ENCODE data around the gene ASPG. TPM values are rescaled to one million over a fixed set of nuclear protein-coding genes. Genes with fewer than 3 reads are reported as not detected.

The ASPG gene
- total RNA-seq, 1 donor from 2014 or later: not detected

GRCh38 chr14:104066279-104066678 lies 19.2 kb upstream of the ASPG start:
- Histone ChIP-seq H3K36me3 (ENCODE audit: control insufficient read depth, insufficient read depth, low read length) (no peaks in the 10 kb centered on the region), H3K4me3 (ENCODE audit: low read depth, low read length) (no peak overlapping the region), H3K27me3 (ENCODE audit: control insufficient read depth, insufficient read depth, low read length) (no peaks in the 10 kb centered on the region)
- no peak for DNase-seq (ENCODE audit: low read depth)
- TF ChIP-seq CTCF (IDR thresholded peaks at IDR 0.05; ENCODE audit: insufficient read depth, low read length, poor library complexity, severe bottlenecking): no peak

GRCh38 chr14:104066719-104067295 lies 18.7 kb upstream of the ASPG start:
- Histone ChIP-seq H3K27me3 (ENCODE audit: control insufficient read depth, insufficient read depth, low read length) (no peaks in the 10 kb centered on the region), H3K36me3 (ENCODE audit: control insufficient read depth, insufficient read depth, low read length) (no peaks in the 10 kb centered on the region), H3K4me3 (ENCODE audit: low read depth, low read length) (no peak overlapping the region)
- no peak for TF ChIP-seq CTCF (IDR thresholded peaks at IDR 0.05; ENCODE audit: insufficient read depth, low read length, poor library complexity, severe bottlenecking)
- no peak for DNase-seq (ENCODE audit: low read depth)

GRCh38 chr14:104069541-104069940 lies 16.0 kb upstream of the ASPG start:
- no peak for DNase-seq (ENCODE audit: low read depth)
- Histone ChIP-seq H3K4me3 (ENCODE audit: low read depth, low read length) (no peak overlapping the region), H3K27me3 (ENCODE audit: control insufficient read depth, insufficient read depth, low read length) (no peaks in the 10 kb centered on the region), H3K36me3 (ENCODE audit: control insufficient read depth, insufficient read depth, low read length) (no peaks in the 10 kb centered on the region)
- TF ChIP-seq CTCF (IDR thresholded peaks at IDR 0.05; ENCODE audit: insufficient read depth, low read length, poor library complexity, severe bottlenecking): no peak

GRCh38 chr14:104072586-104072985 lies 12.9 kb upstream of the ASPG start:
- no peak overlapping the region for H3K4me3 ChIP-seq (ENCODE audit: low read depth, low read length)
- H3K36me3 ChIP-seq (ENCODE audit: control insufficient read depth, insufficient read depth, low read length): no peaks in the 10 kb centered on the region
- no peak for TF ChIP-seq CTCF (IDR thresholded peaks at IDR 0.05; ENCODE audit: insufficient read depth, low read length, poor library complexity, severe bottlenecking)
- no peaks in the 10 kb centered on the region for H3K27me3 ChIP-seq (ENCODE audit: control insufficient read depth, insufficient read depth, low read length)
- no peak for DNase-seq (ENCODE audit: low read depth)

- DNase-seq (ENCODE audit: low read depth): no peak
- Histone ChIP-seq H3K27me3 (ENCODE audit: control insufficient read depth, insufficient read depth, low read length) (no peaks in the 10 kb centered on the region), H3K4me3 (ENCODE audit: low read depth, low read length) (no peak overlapping the region), H3K36me3 (ENCODE audit: control insufficient read depth, insufficient read depth, low read length) (no peaks in the 10 kb centered on the region)
- no peak for TF ChIP-seq CTCF (IDR thresholded peaks at IDR 0.05; ENCODE audit: insufficient read depth, low read length, poor library complexity, severe bottlenecking)
These were observed 11.7 kb upstream of the ASPG start for GRCh38 chr14:104073764-104074163.

- DNase-seq (ENCODE audit: low read depth): no peak
- H3K4me3 ChIP-seq (ENCODE audit: low read depth, low read length): no peak overlapping the region
- peak; percentile 54 for TF ChIP-seq CTCF (IDR thresholded peaks at IDR 0.05; ENCODE audit: insufficient read depth, low read length, poor library complexity, severe bottlenecking)
These were observed 9.9 kb upstream of the ASPG start for GRCh38 chr14:104075530-104076151.

More at GRCh38 chr14:104075530-104076151, 9.9 kb upstream of the ASPG start:
- Histone ChIP-seq H3K27me3 (ENCODE audit: control insufficient read depth, insufficient read depth, low read length) (no peaks in the 10 kb centered on the region), H3K36me3 (ENCODE audit: control insufficient read depth, insufficient read depth, low read length) (no peaks in the 10 kb centered on the region)
